Neutrophil (primary cell): ENCODE data around the gene UBAC2.

ENCODE experiments used
- H3K27ac ChIP-seq: fragments of 200-600 bp; sonication (generic); 2 replicates; pipeline ENCODE4 v1.5.1; 2016; ENCODE audit warnings: mild to moderate bottlenecking, moderate library complexity
- H3K27me3 ChIP-seq: fragments of 200-600 bp; sonication (generic); 2 replicates; pipeline ENCODE4 v1.6.0; 2016; ENCODE audit warnings: mild to moderate bottlenecking
- H3K36me3 ChIP-seq: fragments of 200-600 bp; sonication (generic); 2 replicates; pipeline ENCODE4 v1.5.1; 2017
- H3K4me1 ChIP-seq, 2 experiments: fragments of 200-600 bp in 1 of 2; sonication (generic) in 1 of 2; 1 replicate in 1 of 2; 2 replicates in 1 of 2; pipeline versions ENCODE4 v1.5.1 to v1.6.1; 2013 to 2016; ENCODE audit warnings: low read depth in 1 of 2, low read length in 1 of 2, mild to moderate bottlenecking in 1 of 2, moderate library complexity in 1 of 2; ENCODE audit not compliant: control insufficient read depth in 1 of 2, insufficient read depth in 1 of 2
- H3K4me3 ChIP-seq, 2 experiments: fragments of 200-600 bp in 1 of 2; sonication (generic) in 1 of 2; 1 replicate in 1 of 2; 2 replicates in 1 of 2; pipeline ENCODE4 v1.5.1; 2013 to 2016; ENCODE audit warnings: low read depth in 1 of 2, low read length in 1 of 2, mild to moderate bottlenecking in 1 of 2, moderate library complexity in 1 of 2
- H3K9me3 ChIP-seq: fragments of 200-600 bp; sonication (generic); 2 replicates; pipeline ENCODE4 v1.5.1; 2016
- TF ChIP-seq, protein P1 (sequence below): fragments of 200-600 bp; sonication (generic); IDR thresholded peaks from 2 replicates; pipeline ENCODE4 v1.5.1; 2016; ENCODE audit warnings: antibody characterized with exemption

UBAC2 gene

DNA sequence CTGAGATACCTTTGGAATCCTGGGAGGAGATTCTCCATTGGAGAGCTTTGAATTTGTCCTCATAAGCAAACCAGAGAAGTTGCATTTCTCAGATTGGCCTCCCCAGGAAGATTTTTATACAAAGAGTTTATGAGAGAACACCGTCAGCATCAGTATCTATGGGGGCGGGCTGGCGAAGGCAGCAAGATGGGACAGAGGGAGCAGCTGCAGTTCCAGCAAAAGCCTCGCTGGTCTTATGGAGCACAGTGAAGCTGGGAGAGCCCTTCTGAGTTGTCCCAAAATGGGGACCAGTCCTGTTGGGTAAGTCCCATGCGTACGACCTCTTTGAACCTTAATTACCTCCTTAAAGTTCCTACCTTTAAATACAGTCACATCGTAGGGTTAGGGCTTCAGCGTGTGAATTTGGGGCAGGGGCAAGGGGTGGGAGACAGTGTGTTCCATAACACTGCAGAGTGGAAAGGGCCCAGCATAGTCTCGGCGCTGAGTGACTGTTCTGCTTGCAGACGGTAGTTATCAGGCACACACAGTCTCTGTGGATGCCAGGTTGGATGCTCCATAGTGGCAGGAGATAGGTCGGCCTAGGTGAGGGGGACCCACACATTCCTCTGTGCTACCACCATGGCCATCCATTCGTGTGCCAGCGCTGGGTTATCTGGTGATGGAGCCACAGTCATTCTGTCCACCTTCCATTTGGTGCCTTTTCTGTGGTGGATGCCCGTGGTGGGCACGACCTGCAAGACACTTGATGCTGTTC, 141.5 kb downstream of the UBAC2 start:
- no peaks in the 10 kb centered on the region for H3K9me3 ChIP-seq
- no peak overlapping the region for H3K4me3 ChIP-seq
- no peaks in the 10 kb centered on the region for H3K27me3 ChIP-seq
- TF ChIP-seq, protein P1, sequence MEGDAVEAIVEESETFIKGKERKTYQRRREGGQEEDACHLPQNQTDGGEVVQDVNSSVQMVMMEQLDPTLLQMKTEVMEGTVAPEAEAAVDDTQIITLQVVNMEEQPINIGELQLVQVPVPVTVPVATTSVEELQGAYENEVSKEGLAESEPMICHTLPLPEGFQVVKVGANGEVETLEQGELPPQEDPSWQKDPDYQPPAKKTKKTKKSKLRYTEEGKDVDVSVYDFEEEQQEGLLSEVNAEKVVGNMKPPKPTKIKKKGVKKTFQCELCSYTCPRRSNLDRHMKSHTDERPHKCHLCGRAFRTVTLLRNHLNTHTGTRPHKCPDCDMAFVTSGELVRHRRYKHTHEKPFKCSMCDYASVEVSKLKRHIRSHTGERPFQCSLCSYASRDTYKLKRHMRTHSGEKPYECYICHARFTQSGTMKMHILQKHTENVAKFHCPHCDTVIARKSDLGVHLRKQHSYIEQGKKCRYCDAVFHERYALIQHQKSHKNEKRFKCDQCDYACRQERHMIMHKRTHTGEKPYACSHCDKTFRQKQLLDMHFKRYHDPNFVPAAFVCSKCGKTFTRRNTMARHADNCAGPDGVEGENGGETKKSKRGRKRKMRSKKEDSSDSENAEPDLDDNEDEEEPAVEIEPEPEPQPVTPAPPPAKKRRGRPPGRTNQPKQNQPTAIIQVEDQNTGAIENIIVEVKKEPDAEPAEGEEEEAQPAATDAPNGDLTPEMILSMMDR = no peak
- H3K27ac ChIP-seq = no peak overlapping the region
- H3K36me3 ChIP-seq = peaks cover 51% of the 10 kb centered on the region
- H3K4me1 ChIP-seq = no peaks in the 10 kb centered on the region

DNA sequence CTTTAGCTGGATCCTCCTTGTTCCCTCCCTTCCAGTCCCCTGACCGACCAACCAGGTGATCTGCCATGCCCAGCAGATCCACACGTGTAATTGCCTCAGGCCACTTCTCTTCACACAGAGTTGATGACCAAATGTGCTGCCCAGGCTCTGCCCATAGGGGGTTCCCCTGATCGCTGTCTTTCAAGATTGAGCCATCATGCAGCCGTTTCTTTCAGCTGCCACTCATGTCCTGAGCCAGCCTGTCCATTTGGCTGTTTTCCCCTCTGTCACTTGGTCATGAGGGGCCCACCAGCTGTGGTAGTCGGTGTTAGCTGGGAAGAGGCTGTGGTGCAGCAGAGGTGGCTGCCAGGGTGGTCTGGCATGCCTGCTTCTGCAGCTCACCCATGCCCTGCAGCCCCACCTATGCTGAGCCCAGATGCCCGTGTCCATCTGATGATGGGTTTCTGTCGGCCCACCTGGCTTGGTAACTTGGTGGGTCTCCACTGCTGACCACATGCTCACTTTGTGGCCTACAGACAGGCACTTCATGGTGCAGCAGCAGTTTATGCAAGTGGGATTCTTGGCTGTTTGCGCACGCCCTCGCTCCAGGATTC, 142.2 kb downstream of the UBAC2 start:
- TF ChIP-seq, protein P1 = no peak
- Histone ChIP-seq H3K27ac (no peak overlapping the region), H3K9me3 (no peaks in the 10 kb centered on the region), H3K27me3 (no peaks in the 10 kb centered on the region), H3K36me3 (peaks cover 57% of the 10 kb centered on the region), H3K4me1 (no peaks in the 10 kb centered on the region), H3K4me3 (no peak overlapping the region)

DNA sequence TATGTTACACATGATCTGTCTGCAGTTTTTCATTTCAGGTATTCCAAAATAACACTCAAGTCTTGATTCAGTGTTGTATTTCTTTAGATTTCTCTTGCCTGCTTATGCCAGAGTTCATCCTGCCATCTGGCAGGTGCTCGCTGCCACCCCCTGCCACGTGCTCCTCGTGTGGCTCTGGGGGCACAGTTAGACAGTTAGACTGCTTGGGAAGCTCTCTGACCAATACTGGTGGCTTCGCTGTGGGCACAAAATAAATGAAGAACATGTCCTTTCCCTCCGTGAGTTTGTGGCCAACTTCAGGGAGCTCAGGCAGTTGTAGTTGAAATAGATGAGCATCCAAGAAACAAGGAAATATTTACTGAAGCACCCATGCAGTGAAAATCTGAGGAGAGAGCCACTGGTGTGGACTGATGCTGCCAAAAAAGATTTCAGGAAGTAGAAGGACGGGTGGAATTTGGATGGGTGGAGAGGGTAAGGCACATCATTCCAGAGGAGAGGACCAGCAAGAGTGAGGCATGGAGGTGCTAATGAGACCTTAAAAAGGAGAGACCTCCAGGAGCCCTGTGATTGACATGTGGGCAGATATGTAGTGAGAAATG, 144.1 kb downstream of the UBAC2 start:
- H3K27ac ChIP-seq = no peak overlapping the region
- no peaks in the 10 kb centered on the region for H3K4me1 ChIP-seq
- TF ChIP-seq, protein P1 = no peak
- H3K4me3 ChIP-seq = no peak overlapping the region
- H3K9me3 ChIP-seq = no peaks in the 10 kb centered on the region
- H3K27me3 ChIP-seq = no peaks in the 10 kb centered on the region
- peaks cover 76% of the 10 kb centered on the region for H3K36me3 ChIP-seq

DNA sequence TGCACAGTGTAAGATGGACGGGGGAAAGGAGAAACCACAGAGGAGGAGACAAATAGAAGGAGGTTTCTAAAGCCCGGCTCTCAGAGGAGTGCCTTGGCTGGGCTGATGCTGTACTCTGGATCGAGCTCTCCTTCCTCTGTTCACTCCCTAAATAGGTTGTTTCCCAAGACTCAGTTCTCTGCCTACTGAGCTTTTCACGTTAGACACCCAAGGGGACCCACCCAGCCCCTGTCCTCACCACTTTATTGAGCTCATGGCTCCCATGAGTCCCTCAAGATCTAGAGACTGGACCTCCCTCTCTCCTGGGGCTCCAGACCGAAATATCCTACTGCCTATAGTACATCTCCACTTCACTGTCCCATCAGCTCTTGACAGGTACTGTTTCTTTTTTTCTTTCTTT, 144.7 kb downstream of the UBAC2 start:
- H3K27ac ChIP-seq = no peak overlapping the region
- TF ChIP-seq, protein P1 = no peak
- no peak overlapping the region for H3K4me3 ChIP-seq
- no peaks in the 10 kb centered on the region for H3K27me3 ChIP-seq
- no peaks in the 10 kb centered on the region for H3K4me1 ChIP-seq
- no peaks in the 10 kb centered on the region for H3K9me3 ChIP-seq
- H3K36me3 ChIP-seq = peaks cover 75% of the 10 kb centered on the region

DNA sequence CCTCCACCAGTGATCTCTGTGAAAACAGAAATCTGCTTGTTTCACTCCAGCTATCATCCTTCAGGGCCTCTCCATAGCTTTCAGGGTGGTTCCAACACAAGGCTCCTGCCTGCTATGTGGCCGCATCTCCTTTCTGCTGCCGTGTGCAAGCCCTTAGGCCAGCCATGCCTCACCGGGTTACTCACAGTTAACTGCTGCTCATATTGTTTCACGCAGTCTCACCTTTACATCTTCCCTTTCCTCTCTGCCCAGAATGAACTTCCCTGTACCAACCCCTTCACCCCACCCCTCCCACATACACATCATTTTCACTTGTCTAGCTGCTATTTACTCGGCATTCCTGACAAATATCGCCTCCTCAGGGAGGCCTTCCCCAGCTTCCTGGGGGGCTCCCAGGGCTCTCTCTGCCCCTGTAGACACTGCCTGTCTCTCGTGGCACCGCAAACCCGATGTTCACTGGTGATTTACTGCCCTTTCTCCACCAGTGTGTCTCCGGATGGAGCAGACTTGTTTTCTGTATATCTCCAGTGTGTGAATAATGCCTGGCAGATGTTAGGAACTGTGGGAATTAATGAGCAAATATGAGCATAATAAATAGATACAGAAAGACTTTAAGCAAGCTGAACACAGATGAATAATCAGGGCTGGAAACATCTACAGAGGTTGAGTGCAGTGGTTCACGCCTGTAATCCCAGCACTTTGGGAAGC, 145.8 kb downstream of the UBAC2 start:
- H3K4me1 ChIP-seq = no peaks in the 10 kb centered on the region
- no peak overlapping the region for H3K27ac ChIP-seq
- H3K4me3 ChIP-seq = no peak overlapping the region
- H3K36me3 ChIP-seq = peaks cover 63% of the 10 kb centered on the region
- no peaks in the 10 kb centered on the region for H3K27me3 ChIP-seq
- no peaks in the 10 kb centered on the region for H3K9me3 ChIP-seq
- TF ChIP-seq, protein P1 = no peak
